ENCODE measurements around the gene FREM2. TPM values are rescaled to one million over a fixed set of nuclear protein-coding genes. Genes with fewer than 3 reads are reported as not detected.

The FREM2 gene
- total and polyA plus RNA-seq, 2 experiments from 2014 or later, result 2.4 to 29.8 TPM

GRCh38 chr13:38862443-38862842, 175.6 kb downstream of the FREM2 start:
- no peaks in the 10 kb centered on the region for H4K20me1 ChIP-seq (replicated peaks; ENCODE audit: insufficient read depth)
- no peaks in the 10 kb centered on the region for H3K36me3 ChIP-seq (ENCODE audit: insufficient read depth)
- H3K27me3 Mint-ChIP-seq (ENCODE audit: insufficient read depth, low read depth, poor library complexity), result no peaks in the 10 kb centered on the region
- H3K4me1 Mint-ChIP-seq, result peaks cover 1% of the 10 kb centered on the region; the same call in 2 of the 3 replicates
- H3K9me2 ChIP-seq (ENCODE audit: insufficient read depth), result no peaks in the 10 kb centered on the region
- H3K4me3 Mint-ChIP-seq, result no peak overlapping the region
- H2AFZ ChIP-seq, result no peak overlapping the region
- no peak overlapping the region for H3K4me3 ChIP-seq
- TF ChIP-seq CTCF (conservative IDR thresholded peaks at IDR 0.05; ENCODE audit: low read depth in 2 of 2) (no peak), NANOG (IDR thresholded peaks at IDR 0.05; ENCODE audit: borderline replicate concordance) (no peak), POLR2AphosphoS5 (IDR thresholded peaks at IDR 0.05; ENCODE audit: low read depth) (no peak), JUNB (IDR thresholded peaks at IDR 0.05; ENCODE audit: unreplicated experiment) (no peak), EZH2phosphoT487 (IDR thresholded peaks at IDR 0.05; ENCODE audit: unreplicated experiment) (no peak), ZNF331 (CRISPR knock-in tag; IDR thresholded peaks at IDR 0.05; ENCODE audit: low read depth) (no peak), ZNF114 (CRISPR knock-in tag; IDR thresholded peaks at IDR 0.05) (no peak)
- TF ChIP-seq, protein P1, sequence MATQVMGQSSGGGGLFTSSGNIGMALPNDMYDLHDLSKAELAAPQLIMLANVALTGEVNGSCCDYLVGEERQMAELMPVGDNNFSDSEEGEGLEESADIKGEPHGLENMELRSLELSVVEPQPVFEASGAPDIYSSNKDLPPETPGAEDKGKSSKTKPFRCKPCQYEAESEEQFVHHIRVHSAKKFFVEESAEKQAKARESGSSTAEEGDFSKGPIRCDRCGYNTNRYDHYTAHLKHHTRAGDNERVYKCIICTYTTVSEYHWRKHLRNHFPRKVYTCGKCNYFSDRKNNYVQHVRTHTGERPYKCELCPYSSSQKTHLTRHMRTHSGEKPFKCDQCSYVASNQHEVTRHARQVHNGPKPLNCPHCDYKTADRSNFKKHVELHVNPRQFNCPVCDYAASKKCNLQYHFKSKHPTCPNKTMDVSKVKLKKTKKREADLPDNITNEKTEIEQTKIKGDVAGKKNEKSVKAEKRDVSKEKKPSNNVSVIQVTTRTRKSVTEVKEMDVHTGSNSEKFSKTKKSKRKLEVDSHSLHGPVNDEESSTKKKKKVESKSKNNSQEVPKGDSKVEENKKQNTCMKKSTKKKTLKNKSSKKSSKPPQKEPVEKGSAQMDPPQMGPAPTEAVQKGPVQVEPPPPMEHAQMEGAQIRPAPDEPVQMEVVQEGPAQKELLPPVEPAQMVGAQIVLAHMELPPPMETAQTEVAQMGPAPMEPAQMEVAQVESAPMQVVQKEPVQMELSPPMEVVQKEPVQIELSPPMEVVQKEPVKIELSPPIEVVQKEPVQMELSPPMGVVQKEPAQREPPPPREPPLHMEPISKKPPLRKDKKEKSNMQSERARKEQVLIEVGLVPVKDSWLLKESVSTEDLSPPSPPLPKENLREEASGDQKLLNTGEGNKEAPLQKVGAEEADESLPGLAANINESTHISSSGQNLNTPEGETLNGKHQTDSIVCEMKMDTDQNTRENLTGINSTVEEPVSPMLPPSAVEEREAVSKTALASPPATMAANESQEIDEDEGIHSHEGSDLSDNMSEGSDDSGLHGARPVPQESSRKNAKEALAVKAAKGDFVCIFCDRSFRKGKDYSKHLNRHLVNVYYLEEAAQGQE (IDR thresholded peaks at IDR 0.05; ENCODE audit: unreplicated experiment), result no peak
- TF ChIP-seq, protein P2, sequence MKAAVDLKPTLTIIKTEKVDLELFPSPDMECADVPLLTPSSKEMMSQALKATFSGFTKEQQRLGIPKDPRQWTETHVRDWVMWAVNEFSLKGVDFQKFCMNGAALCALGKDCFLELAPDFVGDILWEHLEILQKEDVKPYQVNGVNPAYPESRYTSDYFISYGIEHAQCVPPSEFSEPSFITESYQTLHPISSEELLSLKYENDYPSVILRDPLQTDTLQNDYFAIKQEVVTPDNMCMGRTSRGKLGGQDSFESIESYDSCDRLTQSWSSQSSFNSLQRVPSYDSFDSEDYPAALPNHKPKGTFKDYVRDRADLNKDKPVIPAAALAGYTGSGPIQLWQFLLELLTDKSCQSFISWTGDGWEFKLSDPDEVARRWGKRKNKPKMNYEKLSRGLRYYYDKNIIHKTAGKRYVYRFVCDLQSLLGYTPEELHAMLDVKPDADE (IDR thresholded peaks at IDR 0.05), result no peak
- TF ChIP-seq, protein P3, sequence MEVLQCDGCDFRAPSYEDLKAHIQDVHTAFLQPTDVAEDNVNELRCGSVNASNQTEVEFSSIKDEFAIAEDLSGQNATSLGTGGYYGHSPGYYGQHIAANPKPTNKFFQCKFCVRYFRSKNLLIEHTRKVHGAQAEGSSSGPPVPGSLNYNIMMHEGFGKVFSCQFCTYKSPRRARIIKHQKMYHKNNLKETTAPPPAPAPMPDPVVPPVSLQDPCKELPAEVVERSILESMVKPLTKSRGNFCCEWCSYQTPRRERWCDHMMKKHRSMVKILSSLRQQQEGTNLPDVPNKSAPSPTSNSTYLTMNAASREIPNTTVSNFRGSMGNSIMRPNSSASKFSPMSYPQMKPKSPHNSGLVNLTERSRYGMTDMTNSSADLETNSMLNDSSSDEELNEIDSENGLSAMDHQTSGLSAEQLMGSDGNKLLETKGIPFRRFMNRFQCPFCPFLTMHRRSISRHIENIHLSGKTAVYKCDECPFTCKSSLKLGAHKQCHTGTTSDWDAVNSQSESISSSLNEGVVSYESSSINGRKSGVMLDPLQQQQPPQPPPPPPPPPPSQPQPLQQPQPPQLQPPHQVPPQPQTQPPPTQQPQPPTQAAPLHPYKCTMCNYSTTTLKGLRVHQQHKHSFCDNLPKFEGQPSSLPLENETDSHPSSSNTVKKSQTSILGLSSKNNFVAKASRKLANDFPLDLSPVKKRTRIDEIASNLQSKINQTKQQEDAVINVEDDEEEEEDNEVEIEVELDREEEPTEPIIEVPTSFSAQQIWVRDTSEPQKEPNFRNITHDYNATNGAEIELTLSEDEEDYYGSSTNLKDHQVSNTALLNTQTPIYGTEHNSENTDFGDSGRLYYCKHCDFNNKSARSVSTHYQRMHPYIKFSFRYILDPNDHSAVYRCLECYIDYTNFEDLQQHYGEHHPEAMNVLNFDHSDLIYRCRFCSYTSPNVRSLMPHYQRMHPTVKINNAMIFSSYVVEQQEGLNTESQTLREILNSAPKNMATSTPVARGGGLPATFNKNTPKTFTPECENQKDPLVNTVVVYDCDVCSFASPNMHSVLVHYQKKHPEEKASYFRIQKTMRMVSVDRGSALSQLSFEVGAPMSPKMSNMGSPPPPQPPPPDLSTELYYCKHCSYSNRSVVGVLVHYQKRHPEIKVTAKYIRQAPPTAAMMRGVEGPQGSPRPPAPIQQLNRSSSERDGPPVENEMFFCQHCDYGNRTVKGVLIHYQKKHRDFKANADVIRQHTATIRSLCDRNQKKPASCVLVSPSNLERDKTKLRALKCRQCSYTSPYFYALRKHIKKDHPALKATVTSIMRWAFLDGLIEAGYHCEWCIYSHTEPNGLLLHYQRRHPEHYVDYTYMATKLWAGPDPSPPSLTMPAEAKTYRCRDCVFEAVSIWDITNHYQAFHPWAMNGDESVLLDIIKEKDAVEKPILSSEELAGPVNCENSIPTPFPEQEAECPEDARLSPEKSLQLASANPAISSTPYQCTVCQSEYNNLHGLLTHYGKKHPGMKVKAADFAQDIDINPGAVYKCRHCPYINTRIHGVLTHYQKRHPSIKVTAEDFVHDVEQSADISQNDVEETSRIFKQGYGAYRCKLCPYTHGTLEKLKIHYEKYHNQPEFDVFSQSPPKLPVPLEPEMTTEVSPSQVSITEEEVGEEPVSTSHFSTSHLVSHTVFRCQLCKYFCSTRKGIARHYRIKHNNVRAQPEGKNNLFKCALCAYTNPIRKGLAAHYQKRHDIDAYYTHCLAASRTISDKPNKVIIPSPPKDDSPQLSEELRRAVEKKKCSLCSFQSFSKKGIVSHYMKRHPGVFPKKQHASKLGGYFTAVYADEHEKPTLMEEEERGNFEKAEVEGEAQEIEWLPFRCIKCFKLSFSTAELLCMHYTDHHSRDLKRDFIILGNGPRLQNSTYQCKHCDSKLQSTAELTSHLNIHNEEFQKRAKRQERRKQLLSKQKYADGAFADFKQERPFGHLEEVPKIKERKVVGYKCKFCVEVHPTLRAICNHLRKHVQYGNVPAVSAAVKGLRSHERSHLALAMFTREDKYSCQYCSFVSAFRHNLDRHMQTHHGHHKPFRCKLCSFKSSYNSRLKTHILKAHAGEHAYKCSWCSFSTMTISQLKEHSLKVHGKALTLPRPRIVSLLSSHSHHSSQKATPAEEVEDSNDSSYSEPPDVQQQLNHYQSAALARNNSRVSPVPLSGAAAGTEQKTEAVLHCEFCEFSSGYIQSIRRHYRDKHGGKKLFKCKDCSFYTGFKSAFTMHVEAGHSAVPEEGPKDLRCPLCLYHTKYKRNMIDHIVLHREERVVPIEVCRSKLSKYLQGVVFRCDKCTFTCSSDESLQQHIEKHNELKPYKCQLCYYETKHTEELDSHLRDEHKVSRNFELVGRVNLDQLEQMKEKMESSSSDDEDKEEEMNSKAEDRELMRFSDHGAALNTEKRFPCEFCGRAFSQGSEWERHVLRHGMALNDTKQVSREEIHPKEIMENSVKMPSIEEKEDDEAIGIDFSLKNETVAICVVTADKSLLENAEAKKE (CRISPR knock-in tag; IDR thresholded peaks at IDR 0.05), result no peak
- no peak overlapping the region for H3K27ac Mint-ChIP-seq
- H3K27me3 ChIP-seq (ENCODE audit: insufficient read depth), result no peaks in the 10 kb centered on the region
- H3K4me2 ChIP-seq, result no peak overlapping the region
- peaks cover 2% of the 10 kb centered on the region; the same call in 1 of the 3 replicates for H3K36me3 Mint-ChIP-seq (ENCODE audit: low read depth)
- H3K79me2 ChIP-seq (replicated peaks; ENCODE audit: insufficient read depth), result no peaks in the 10 kb centered on the region
- H3K9me3 Mint-ChIP-seq, result no peaks in the 10 kb centered on the region
- DNase-seq (ENCODE audit: low spot score) (no peak), ATAC-seq (no peak)
- H3K4me1 ChIP-seq (ENCODE audit: insufficient read depth), result 0 out of 2 replicates have a peak, but pooled peaks cover 1% of the 10 kb centered on the region
- H3F3A ChIP-seq (replicated peaks; ENCODE audit: low read depth), result no peaks in the 10 kb centered on the region
- no peak overlapping the region for H3K27ac ChIP-seq (ENCODE audit: low read depth)

Measured in GM23338 (cell line).